Measurements from ENCODE around the gene FOXB2.

DNA sequence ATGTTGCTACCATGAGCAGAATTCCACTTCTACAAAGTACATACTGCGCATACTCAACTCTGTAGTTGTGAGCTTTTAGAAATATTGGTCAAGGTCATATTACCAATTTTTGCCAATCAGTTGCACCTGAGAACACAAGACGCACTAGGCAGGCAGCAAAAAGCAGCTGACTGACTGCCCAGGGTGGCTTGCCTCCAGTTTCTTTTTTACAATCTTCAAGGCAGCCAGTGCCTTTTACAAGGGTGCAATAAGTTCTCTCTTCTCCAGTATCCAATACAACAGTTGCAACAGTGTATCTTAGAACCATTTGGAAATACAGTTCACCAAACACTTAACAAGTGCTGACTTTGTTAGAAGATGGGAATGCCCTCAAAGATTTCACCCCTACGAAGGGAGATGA, 16.1 kb upstream of the FOXB2 start:
- TF ChIP-seq ZNF384 (IDR thresholded peaks at IDR 0.05) (no peak), SP1 (IDR thresholded peaks at IDR 0.05) (no peak), ELF4 (IDR thresholded peaks at IDR 0.05) (no peak), SUZ12 (IDR thresholded peaks at IDR 0.05) (no peak)
